PFSK-1 (cell line): Measurements from ENCODE around the gene LOXL4.

Source experiments
- FOXP2 ChIP-seq: optimal IDR thresholded peaks from 2 replicates; pipeline ENCODE3; 2011; ENCODE audit warnings: borderline replicate concordance, control low read depth, inconsistent platforms; ENCODE audit not compliant: insufficient read depth; ENCODE audit errors: extremely low read length, extremely low read depth
- REST ChIP-seq, 2 experiments: IDR thresholded peaks; 2 replicates each; pipeline versions ENCODE4 v1.6.1 to v1.8.0; 2011 to 2012; ENCODE audit warnings: low read depth in 2 of 2, low read length in 2 of 2, control low read depth in 1 of 2, inconsistent platforms in 1 of 2, mild to moderate bottlenecking in 1 of 2, moderate library complexity in 1 of 2; ENCODE audit not compliant: insufficient read depth in 1 of 2

DNA sequence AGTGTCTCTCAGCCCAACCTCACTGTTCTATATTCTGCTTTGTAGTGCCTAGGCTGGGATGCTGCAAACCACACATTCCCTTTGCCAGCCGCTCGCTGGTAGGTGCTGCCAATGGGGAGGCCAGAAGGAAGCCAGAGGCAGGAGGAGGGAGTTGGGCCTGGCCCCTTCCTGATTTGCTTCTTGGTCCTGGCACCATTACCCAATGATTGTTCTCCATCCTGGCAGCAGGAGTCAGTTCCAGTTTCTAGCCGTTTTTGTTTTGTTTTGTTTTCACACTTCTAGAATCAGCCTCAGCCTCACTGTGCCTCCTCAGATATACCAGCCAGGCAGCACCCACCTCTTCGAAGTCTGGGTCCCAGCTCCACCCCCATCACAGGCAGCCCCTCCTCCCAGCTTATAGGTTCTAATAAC is 27.4 kb upstream of the LOXL4 start:
- TF ChIP-seq FOXP2 (no peak), REST (IDR thresholded peaks at IDR 0.05; ENCODE audit: insufficient read depth in 1 of 2, low read depth in 2 of 2, low read length in 2 of 2) (no peak)
